SK-N-MC (cell line): ENCODE results near the gene OGFOD1.

Experiments used
- EZH2 ChIP-seq: fragments of 200-600 bp; sonication (generic); IDR thresholded peaks from one replicate; pipeline ENCODE4 v1.6.1; 2017; ENCODE audit warnings: antibody characterized with exemption
- FOXP2 ChIP-seq: optimal IDR thresholded peaks from 2 replicates; pipeline ENCODE3; 2011; ENCODE audit warnings: mild to moderate bottlenecking, moderate library complexity; ENCODE audit not compliant: insufficient read depth; ENCODE audit errors: extremely low read length, control extremely low read depth
- POLR2AphosphoS5 ChIP-seq: IDR thresholded peaks from 2 replicates; pipeline ENCODE4 v1.6.1; 2012; ENCODE audit warnings: mild to moderate bottlenecking, low read depth, low read length, borderline replicate concordance

DNA sequence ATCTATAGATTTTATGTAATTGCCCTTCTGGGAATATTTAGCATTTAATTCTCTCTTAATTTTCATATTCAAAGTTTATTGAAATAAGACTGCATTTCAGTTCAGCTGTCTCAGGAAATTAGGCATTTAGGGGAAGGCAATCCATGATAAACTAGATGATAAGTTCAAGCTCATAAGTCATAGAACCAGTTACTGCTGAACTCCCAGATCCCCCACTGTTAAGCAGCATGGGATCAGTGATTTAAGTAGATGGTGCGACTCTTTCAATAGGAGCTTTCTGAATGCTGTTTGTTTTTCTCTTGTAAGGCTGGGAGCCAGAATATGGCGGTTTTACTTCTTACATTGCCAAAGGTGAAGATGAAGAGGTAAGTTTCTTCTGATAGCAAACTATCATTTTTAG is 23.8 kb downstream of the OGFOD1 start:
- TF ChIP-seq POLR2AphosphoS5, result no peak
- TF ChIP-seq EZH2, result no peak
- no peak for TF ChIP-seq FOXP2
